ENCODE measurements around the gene LGALS7. TPM values are rescaled to one million over a fixed set of nuclear protein-coding genes. Genes with fewer than 3 reads are reported as not detected.
"Not testable (repeated sequence)": the region's sequence is repeated elsewhere in the genome, so short reads cannot be mapped to it uniquely, and the experiment has no call there.

The LGALS7 gene
- polyA plus RNA-seq, 1 experiment = not detected

GRCh38 chr19:38815059-38816001 lies 42.0 kb upstream of the LGALS7 start:
- no peak for DNase-seq (ENCODE audit: low read depth)
- ChIA-PET CTCF (no interaction called here), POLR2A (no interaction called here)
- H3K36me3 ChIP-seq (ENCODE audit: control insufficient read depth, insufficient read depth, low read length) = peaks cover 17% of the 10 kb centered on the region
- H3K27me3 ChIP-seq (ENCODE audit: control insufficient read depth, insufficient read depth, low read length) = no peaks in the 10 kb centered on the region
- no peak overlapping the region for H3K4me3 ChIP-seq (ENCODE audit: low read depth, low read length)
- no peak for TF ChIP-seq CTCF (IDR thresholded peaks at IDR 0.05; ENCODE audit: insufficient read depth, low read depth, low read length)

- H3K27me3 ChIP-seq (ENCODE audit: control insufficient read depth, insufficient read depth, low read length); POLR2A ChIA-PET; CTCF ChIA-PET; DNase-seq (ENCODE audit: low read depth); H3K4me3 ChIP-seq (ENCODE audit: low read depth, low read length): not testable (repeated sequence)
- H3K36me3 ChIP-seq (ENCODE audit: control insufficient read depth, insufficient read depth, low read length) = peaks cover 17% of the 10 kb centered on the region
Measured at GRCh38 chr19:38813932-38814331, 40.6 kb upstream of the LGALS7 start.

GRCh38 chr19:38813323-38813722 lies 40.0 kb upstream of the LGALS7 start:
- no peaks in the 10 kb centered on the region for H3K27me3 ChIP-seq (ENCODE audit: control insufficient read depth, insufficient read depth, low read length)
- no peak overlapping the region for H3K4me3 ChIP-seq (ENCODE audit: low read depth, low read length)
- CTCF ChIA-PET = interaction anchor here (1.0 kb wide), 1 partner anchor 14 kb away, joined by 3 read pairs; no protein-coding TSS in a partner anchor
- no peak for TF ChIP-seq CTCF (IDR thresholded peaks at IDR 0.05; ENCODE audit: insufficient read depth, low read depth, low read length)
- no peak for DNase-seq (ENCODE audit: low read depth)
- POLR2A ChIA-PET = no interaction called here
- peaks cover 17% of the 10 kb centered on the region for H3K36me3 ChIP-seq (ENCODE audit: control insufficient read depth, insufficient read depth, low read length)

- H3K36me3 ChIP-seq (ENCODE audit: control insufficient read depth, insufficient read depth, low read length) = peaks cover 16% of the 10 kb centered on the region
- ChIA-PET CTCF (interaction anchor here (1.0 kb wide), 1 partner anchor 13 kb away, joined by 3 read pairs; no protein-coding TSS in a partner anchor), POLR2A (no interaction called here)
- H3K4me3 ChIP-seq (ENCODE audit: low read depth, low read length) = no peak within 1 kb of the TSS
- no peaks in the 10 kb centered on the region for H3K27me3 ChIP-seq (ENCODE audit: control insufficient read depth, insufficient read depth, low read length)
- DNase-seq (ENCODE audit: low read depth) = no peak
- no peak for TF ChIP-seq CTCF (IDR thresholded peaks at IDR 0.05; ENCODE audit: insufficient read depth, low read depth, low read length)
Measured at GRCh38 chr19:38812841-38813320, 39.6 kb upstream of the LGALS7 start, which contains the start of gene LGALS4. Gene LGALS4 (minus strand): TSS chr19:38812945. CDS start chr19:38812886, 59 bp downstream.

- no peak for DNase-seq (ENCODE audit: low read depth)
- Histone ChIP-seq H3K36me3 (ENCODE audit: control insufficient read depth, insufficient read depth, low read length) (peaks cover 14% of the 10 kb centered on the region), H3K4me3 (ENCODE audit: low read depth, low read length) (no peak overlapping the region), H3K27me3 (ENCODE audit: control insufficient read depth, insufficient read depth, low read length) (no peaks in the 10 kb centered on the region)
- TF ChIP-seq CTCF (IDR thresholded peaks at IDR 0.05; ENCODE audit: insufficient read depth, low read depth, low read length) = no peak
- ChIA-PET CTCF (no interaction called here), POLR2A (no interaction called here)
Measured at GRCh38 chr19:38812009-38812840, 38.9 kb upstream of the LGALS7 start.
